Peyer's patch (tissue), 4 donors: ENCODE data around the gene GDAP1L1.

Experiments
- CTCF ChIP-seq, 6 experiments: fragments of 450-650 bp in 4 of 6; fragments of 200-600 bp in 2 of 6; sonication (generic) in 1 of 6; IDR thresholded peaks; one replicate each; pipeline ENCODE4 v1.5.1; 2017 to 2019; ENCODE audit warnings: antibody characterized with exemption in 6 of 6, mild to moderate bottlenecking in 3 of 6, moderate library complexity in 1 of 6
- POLR2A ChIP-seq, 2 donors: fragments of 450-650 bp; IDR thresholded peaks; one replicate each; pipeline ENCODE4 v1.5.1; 2017; ENCODE audit warnings: antibody characterized with exemption in 2 of 2, mild to moderate bottlenecking in 2 of 2, moderate library complexity in 2 of 2

- TF ChIP-seq CTCF (IDR thresholded peaks at IDR 0.05) (no peak), POLR2A (IDR thresholded peaks at IDR 0.05) (no peak)
These were observed 25.6 kb upstream of the GDAP1L1 start for GRCh38 chr20:44221368-44221954.
